Activated CD8-positive, alpha-beta memory T cell treated with anti-CD3 and anti-CD28 coated beads, Interleukin-2, amount 50 U/mL, for 4 hours (primary cell): ENCODE measurements around the gene IFT57.

ENCODE experiments used
- DNase-seq: peaks from one replicate; pipeline ENCODE4 v3.0.0-alpha.2; 2020

Gene IFT57

DNA sequence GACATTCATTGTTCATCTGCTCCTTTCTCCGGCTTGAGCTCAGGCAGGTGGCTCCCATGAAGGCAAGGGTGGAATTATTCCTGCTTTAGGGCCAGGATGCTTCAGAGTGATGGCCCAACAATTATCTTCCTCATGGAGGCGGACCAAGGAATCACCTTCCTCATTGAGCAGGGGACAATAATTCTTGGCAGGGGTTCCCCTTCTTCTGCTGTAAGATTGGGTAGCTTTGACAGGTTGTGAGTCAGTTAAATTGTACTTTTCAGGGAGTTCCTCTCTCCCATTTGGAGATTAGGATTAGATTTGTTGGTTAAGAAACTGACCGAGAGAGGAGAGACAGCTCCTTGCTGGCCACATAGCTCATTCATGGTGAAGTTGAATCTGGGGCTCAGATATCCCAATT, 99.9 kb downstream of the IFT57 start:
- no peak for DNase-seq

- no peak for DNase-seq
Measured at GRCh38 chr3:108119398-108120104, 102.7 kb downstream of the IFT57 start.

GRCh38 chr3:108118038-108118768, 104.0 kb downstream of the IFT57 start:
- DNase-seq = no peak

- no peak for DNase-seq
Measured at GRCh38 chr3:108117241-108117775, 104.9 kb downstream of the IFT57 start.

DNA sequence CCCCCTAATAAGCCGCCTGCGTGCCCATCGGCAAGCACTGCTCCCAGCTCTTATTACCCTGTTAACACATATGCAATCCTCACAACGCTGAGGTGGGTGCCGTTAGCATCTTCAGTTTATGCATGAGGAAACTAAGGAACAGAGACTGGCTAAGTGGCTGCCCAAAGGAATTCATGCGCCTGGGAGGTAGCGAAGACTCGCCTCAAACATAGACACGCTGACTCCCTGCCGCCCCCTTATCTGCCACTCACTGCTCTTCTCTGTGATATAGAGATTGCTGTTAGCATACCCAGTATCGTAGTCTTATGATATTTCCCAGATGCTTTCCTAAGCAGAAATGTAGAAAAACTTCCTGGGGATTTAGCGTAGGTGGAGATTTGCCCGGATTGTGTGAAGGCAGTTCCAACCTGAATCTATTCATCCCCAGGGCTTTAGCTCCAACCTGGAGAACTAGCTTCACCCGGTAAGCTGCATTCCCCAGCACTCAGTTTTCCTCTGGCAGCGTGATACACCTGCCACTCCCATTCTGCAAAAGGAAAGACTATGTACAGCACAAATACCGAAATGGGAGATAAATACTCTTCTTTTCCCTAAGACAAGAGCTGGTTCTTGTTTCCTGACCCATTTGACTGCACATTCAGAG, 107.7 kb downstream of the IFT57 start:
- DNase-seq = no peak

DNA sequence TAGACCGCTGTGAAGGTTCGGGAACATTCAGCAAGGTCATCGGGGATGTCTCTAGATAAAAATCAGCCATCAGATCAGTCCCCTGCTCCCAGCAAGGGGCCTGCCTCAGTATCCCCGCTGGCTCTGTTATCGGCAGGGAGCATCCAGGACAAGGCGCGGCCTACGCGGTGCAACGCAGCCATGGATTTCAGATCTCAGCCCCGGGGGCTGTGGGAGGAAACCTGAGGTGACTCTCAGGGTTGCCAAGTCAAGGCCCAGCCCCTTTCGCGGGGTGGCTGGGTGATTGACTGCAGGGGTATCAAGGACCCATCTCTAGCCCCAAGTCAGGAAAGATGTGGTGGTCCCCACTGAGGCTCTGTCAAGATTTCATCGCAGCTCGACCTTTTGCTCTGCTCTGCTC, 108.2 kb downstream of the IFT57 start:
- no peak for DNase-seq

- no peak for DNase-seq
Measured at GRCh38 chr3:108110934-108111333, 111.3 kb downstream of the IFT57 start.
